Mesendoderm (in vitro differentiated cells): ENCODE results near the gene REST.

ENCODE experiments used
- DNase-seq: peaks from one replicate; pipeline ENCODE4 v3.0.0; 2013
- H2AK5ac ChIP-seq: 2 replicates; pipeline ENCODE4 v1.6.1; 2013; ENCODE audit warnings: low read length, inconsistent platforms
- H2BK120ac ChIP-seq: 2 replicates; pipeline ENCODE4 v1.6.1; 2013; ENCODE audit warnings: low read depth, mild to moderate bottlenecking, low read length, moderate library complexity, mixed read lengths
- H2BK15ac ChIP-seq: replicated peaks from 2 replicates; pipeline ENCODE4 v1.6.1; 2013; ENCODE audit warnings: low read depth, mild to moderate bottlenecking, moderate library complexity
- H2BK5ac ChIP-seq: 2 replicates; pipeline ENCODE4 v1.6.1; 2013; ENCODE audit warnings: low read length, inconsistent platforms
- H3K18ac ChIP-seq: 2 replicates; pipeline ENCODE4 v1.6.1; 2013; ENCODE audit warnings: mild to moderate bottlenecking, low read length, mixed read lengths
- H3K23ac ChIP-seq: one replicate; pipeline ENCODE4 v1.6.1; 2013; ENCODE audit warnings: low read length
- H3K27ac ChIP-seq: 2 replicates; pipeline ENCODE4 v1.5.1; 2013; ENCODE audit warnings: low read depth, mild to moderate bottlenecking, inconsistent platforms, low read length, moderate library complexity
- H3K27me3 ChIP-seq: 2 replicates; pipeline ENCODE4 v1.6.1; 2013; ENCODE audit warnings: low read length, control low read depth, mild to moderate bottlenecking, inconsistent platforms; ENCODE audit not compliant: insufficient read depth, poor library complexity
- H3K36me3 ChIP-seq: 2 replicates; pipeline ENCODE4 v1.6.1; 2013; ENCODE audit warnings: low read length, inconsistent platforms; ENCODE audit not compliant: control insufficient read depth, insufficient read depth
- H3K4ac ChIP-seq: one replicate; pipeline ENCODE4 v1.6.1; 2013; ENCODE audit warnings: low read depth, mild to moderate bottlenecking, low read length, moderate library complexity
- H3K4me1 ChIP-seq: 2 replicates; pipeline ENCODE4 v1.6.1; 2013; ENCODE audit warnings: low read depth, low read length, inconsistent platforms; ENCODE audit not compliant: control insufficient read depth
- H3K4me2 ChIP-seq: 2 replicates; pipeline ENCODE4 v1.6.1; 2013; ENCODE audit warnings: low read length
- H3K4me3 ChIP-seq: 2 replicates; pipeline ENCODE4 v1.5.1; 2013; ENCODE audit warnings: mild to moderate bottlenecking, low read length
- H3K56ac ChIP-seq: one replicate; pipeline ENCODE4 v1.6.1; 2013; ENCODE audit warnings: low read length
- H3K79me1 ChIP-seq: 2 replicates; pipeline ENCODE4 v1.6.1; 2013; ENCODE audit warnings: low read length, inconsistent platforms
- H3K79me2 ChIP-seq: 2 replicates; pipeline ENCODE4 v1.6.1; 2013; ENCODE audit warnings: mild to moderate bottlenecking, low read length; ENCODE audit not compliant: control insufficient read depth, insufficient read depth
- H3K9ac ChIP-seq: 2 replicates; pipeline ENCODE4 v1.6.1; 2013; ENCODE audit warnings: low read length, inconsistent platforms
- H4K5ac ChIP-seq: one replicate; pipeline ENCODE4 v1.6.1; 2013; ENCODE audit warnings: low read length
- H4K8ac ChIP-seq: one replicate; pipeline ENCODE4 v1.6.1; 2013; ENCODE audit warnings: low read depth, mild to moderate bottlenecking, control low read depth, low read length, moderate library complexity
- WGBS: extraction: QIAGEN DNeasy Blood & Tissue Kit; methylation state at CpG from one replicate; pipeline ENCODE4 v1.1.7; 2013; ENCODE audit warnings: low lambda C conversion rate, missing lambda C conversion rate; ENCODE audit not compliant: insufficient coverage; ENCODE audit errors: extremely low coverage; 5-methylcytosine and 5-hydroxymethylcytosine counted together

REST gene

GRCh38 chr4:56981795-56982201 is 74.1 kb downstream of the REST start:
- Histone ChIP-seq H3K4ac (no peak overlapping the region), H4K5ac (no peak overlapping the region), H3K27me3 (no peaks in the 10 kb centered on the region), H2AK5ac (no peak overlapping the region), H3K18ac (no peak overlapping the region), H3K23ac (no peak overlapping the region), H3K56ac (no peak overlapping the region), H2BK15ac (no peak overlapping the region), H3K79me2 (peaks cover 57% of the 10 kb centered on the region), H2BK5ac (no peak overlapping the region), H3K27ac (no peak overlapping the region), H4K8ac (no peak overlapping the region), H3K9ac (no peak overlapping the region), H3K4me1 (no peaks in the 10 kb centered on the region), H3K79me1 (peaks cover 5% of the 10 kb centered on the region), H3K36me3 (no peaks in the 10 kb centered on the region), H2BK120ac (no peak overlapping the region), H3K4me3 (no peak overlapping the region), H3K4me2 (no peak overlapping the region)
- peak; percentile 67 for DNase-seq
- no CpG with 5 or more reads among the region's 4 CpGs for WGBS

GRCh38 chr4:56986192-56986591 is 78.5 kb downstream of the REST start:
- no peak overlapping the region for H3K4me3 ChIP-seq
- H3K4ac ChIP-seq: no peak overlapping the region
- H4K5ac ChIP-seq: no peak overlapping the region
- H4K8ac ChIP-seq: no peak overlapping the region
- peaks cover 37% of the 10 kb centered on the region for H3K79me2 ChIP-seq
- no peak overlapping the region for H3K23ac ChIP-seq
- H2BK15ac ChIP-seq: no peak overlapping the region
- H3K4me2 ChIP-seq: no peak overlapping the region
- WGBS: no CpG with 5 or more reads among the region's 1 CpG
- H3K56ac ChIP-seq: no peak overlapping the region
- H3K27ac ChIP-seq: no peak overlapping the region
- no peak overlapping the region for H3K18ac ChIP-seq
- H3K36me3 ChIP-seq: peaks cover 1% of the 10 kb centered on the region
- peaks cover 7% of the 10 kb centered on the region for H3K79me1 ChIP-seq
- no peak overlapping the region for H3K9ac ChIP-seq
- no peaks in the 10 kb centered on the region for H3K27me3 ChIP-seq
- no peak for DNase-seq
- H2AK5ac ChIP-seq: no peak overlapping the region
- H2BK120ac ChIP-seq: no peak overlapping the region
- H2BK5ac ChIP-seq: no peak overlapping the region
- no peaks in the 10 kb centered on the region for H3K4me1 ChIP-seq

DNA sequence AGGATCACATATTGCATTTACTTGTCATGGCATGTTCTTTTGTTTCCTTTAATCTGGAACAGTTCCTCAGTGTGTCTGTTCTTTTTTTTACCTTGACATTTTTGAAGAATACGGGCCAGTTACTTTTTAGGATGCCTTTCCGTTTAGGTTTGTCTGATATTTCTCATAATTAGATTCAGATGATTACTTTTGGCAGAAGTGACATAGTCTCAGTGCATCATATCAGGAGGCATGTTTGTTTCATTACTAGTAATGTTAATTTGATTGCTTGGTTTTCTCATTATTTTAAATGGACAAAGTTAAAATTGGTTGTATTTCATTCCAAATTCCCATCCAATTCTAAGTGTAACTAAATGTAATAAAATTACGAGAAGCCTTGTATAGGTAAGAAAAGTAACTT is 79.3 kb downstream of the REST start:
- Histone ChIP-seq H3K36me3 (peaks cover 1% of the 10 kb centered on the region), H2BK120ac (no peak overlapping the region), H3K9ac (no peak overlapping the region), H3K27ac (no peak overlapping the region), H3K18ac (no peak overlapping the region), H3K79me2 (peaks cover 31% of the 10 kb centered on the region), H3K4me1 (no peaks in the 10 kb centered on the region), H3K56ac (no peak overlapping the region), H4K5ac (no peak overlapping the region), H3K4ac (no peak overlapping the region), H3K4me3 (no peak overlapping the region), H2AK5ac (no peak overlapping the region), H3K79me1 (peaks cover 7% of the 10 kb centered on the region), H4K8ac (no peak overlapping the region), H3K27me3 (no peaks in the 10 kb centered on the region), H2BK5ac (no peak overlapping the region), H2BK15ac (no peak overlapping the region), H3K23ac (no peak overlapping the region), H3K4me2 (no peak overlapping the region)
- no peak for DNase-seq
- WGBS: no CpG with 5 or more reads among the region's 3 CpGs

GRCh38 chr4:56990109-56990905 is 82.6 kb downstream of the REST start:
- Histone ChIP-seq H3K36me3 (peaks cover 4% of the 10 kb centered on the region), H3K18ac (no peak overlapping the region), H2BK15ac (no peak overlapping the region), H4K5ac (no peak overlapping the region), H2AK5ac (no peak overlapping the region), H3K27me3 (no peaks in the 10 kb centered on the region), H3K9ac (no peak overlapping the region), H2BK120ac (no peak overlapping the region), H3K4ac (no peak overlapping the region), H2BK5ac (no peak overlapping the region), H3K79me1 (peaks cover 7% of the 10 kb centered on the region), H3K4me2 (no peak overlapping the region), H3K79me2 (peaks cover 10% of the 10 kb centered on the region), H3K4me3 (no peak overlapping the region), H4K8ac (no peak overlapping the region), H3K27ac (no peak overlapping the region), H3K4me1 (no peaks in the 10 kb centered on the region), H3K23ac (no peak overlapping the region), H3K56ac (no peak overlapping the region)
- WGBS: no CpG with 5 or more reads among the region's 6 CpGs
- DNase-seq: peak; percentile 48

DNA sequence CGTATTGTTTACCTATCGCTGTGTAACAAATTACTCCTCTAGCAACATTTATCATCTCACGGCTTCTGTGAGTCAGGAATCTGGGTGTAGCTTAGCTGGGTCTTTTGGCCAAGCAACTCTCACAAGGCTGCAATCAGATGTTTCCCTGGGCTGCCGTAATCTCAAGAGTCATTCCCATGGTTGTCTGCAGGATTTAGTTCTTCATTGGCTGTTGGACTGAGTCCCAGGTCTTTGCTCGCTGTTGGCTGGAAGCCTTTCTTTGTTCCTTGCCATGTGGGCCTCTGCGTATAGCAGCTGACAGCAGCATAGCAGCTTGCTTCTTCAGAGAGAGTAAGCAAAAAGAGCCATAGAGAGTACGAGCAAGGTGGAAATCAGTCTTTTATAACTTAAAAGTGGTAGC is 87.8 kb downstream of the REST start:
- no CpG with 5 or more reads among the region's 7 CpGs for WGBS
- Histone ChIP-seq H3K4me3 (no peak overlapping the region), H4K5ac (no peak overlapping the region), H2BK5ac (no peak overlapping the region), H3K79me2 (no peaks in the 10 kb centered on the region), H3K56ac (no peak overlapping the region), H3K23ac (no peak overlapping the region), H4K8ac (no peak overlapping the region), H3K4ac (no peak overlapping the region), H3K18ac (no peak overlapping the region), H3K4me1 (no peaks in the 10 kb centered on the region), H3K27me3 (no peaks in the 10 kb centered on the region), H3K9ac (no peak overlapping the region), H3K27ac (no peak overlapping the region), H3K36me3 (peaks cover 10% of the 10 kb centered on the region), H3K4me2 (no peak overlapping the region), H3K79me1 (peaks cover 5% of the 10 kb centered on the region), H2AK5ac (no peak overlapping the region), H2BK120ac (no peak overlapping the region), H2BK15ac (no peak overlapping the region)
- no peak for DNase-seq

GRCh38 chr4:56999751-57000150 is 92.1 kb downstream of the REST start:
- Histone ChIP-seq H3K9ac (no peak overlapping the region), H2BK120ac (no peak overlapping the region), H3K27me3 (no peaks in the 10 kb centered on the region), H3K4me3 (no peak overlapping the region), H3K27ac (no peak overlapping the region), H3K79me2 (no peaks in the 10 kb centered on the region), H3K36me3 (peaks cover 10% of the 10 kb centered on the region), H3K56ac (no peak overlapping the region), H3K79me1 (peaks cover 4% of the 10 kb centered on the region), H3K4ac (no peak overlapping the region), H3K23ac (no peak overlapping the region), H2AK5ac (no peak overlapping the region), H2BK15ac (no peak overlapping the region), H4K5ac (no peak overlapping the region), H3K4me1 (no peaks in the 10 kb centered on the region), H3K4me2 (no peak overlapping the region), H3K18ac (no peak overlapping the region), H2BK5ac (no peak overlapping the region), H4K8ac (no peak overlapping the region)
- no CpG with 5 or more reads among the region's 1 CpG for WGBS
- DNase-seq: no peak
